Uterus (tissue), 4 donors: ENCODE data around the gene ADIPOR2. TPM values are rescaled to one million over a fixed set of nuclear protein-coding genes. Genes with fewer than 3 reads are reported as not detected.
"Not testable (repeated sequence)": the region's sequence is repeated elsewhere in the genome, so short reads cannot be mapped to it uniquely, and the experiment has no call there.

Experiments
- DNase-seq, 2 donors: peaks; one replicate each; pipeline ENCODE4 v3.0.0-alpha.2; 2019 to 2020
- H3K27ac ChIP-seq, 2 donors: fragments of 200-600 bp; sonication (generic); 1 replicate in 1 of 2; 2 replicates in 1 of 2; pipeline ENCODE4 v1.5.1; 2016 to 2018
- H3K27me3 ChIP-seq, 2 donors: fragments of 200-600 bp; sonication (generic); one replicate each; pipeline ENCODE4 v1.5.1; 2018 to 2019; ENCODE audit warnings: control low read depth in 1 of 2
- H3K36me3 ChIP-seq, 2 donors: fragments of 200-600 bp; sonication (generic); one replicate each; pipeline ENCODE4 v1.5.1; 2019; ENCODE audit warnings: control low read depth in 1 of 2
- H3K4me1 ChIP-seq, 2 donors: fragments of 200-600 bp; sonication (generic); one replicate each; pipeline ENCODE4 v1.5.1; 2018 to 2019; ENCODE audit warnings: control low read depth in 1 of 2
- H3K4me3 ChIP-seq, 2 donors: fragments of 200-600 bp; sonication (generic); 1 replicate in 1 of 2; 2 replicates in 1 of 2; pipeline ENCODE4 v1.5.1; 2018 to 2019; ENCODE audit warnings: mild to moderate bottlenecking in 1 of 2
- H3K9me3 ChIP-seq, 2 donors: fragments of 200-600 bp; sonication (generic); one replicate each; pipeline ENCODE4 v1.5.1; 2019; ENCODE audit warnings: control low read depth in 1 of 2
- POLR2A ChIP-seq, 2 donors: fragments of 450-650 bp; IDR thresholded peaks; one replicate each; pipeline ENCODE4 v1.6.1; 2016; ENCODE audit warnings: antibody characterized with exemption in 2 of 2, mild to moderate bottlenecking in 1 of 2, moderate library complexity in 1 of 2
- intact Hi-C: fragments of 100-400 bp; cut with DNase I; formaldehyde crosslinking; loops from one replicate; pipeline ENCODE4 v1.15.1; 2023; ENCODE audit warnings: low total_unique reads
- total RNA-seq, 4 donors: library from RNA; depleted of rRNA in 3 of 4; stranded (reverse); fragments of >200 nt in 3 of 4; gene quantifications; one replicate each; pipeline versions ENCODE4 v1.1.0 to v1.2.4, GENCODE V29; 2014 to 2023
- TF ChIP-seq, protein P1 (sequence below), 4 experiments: fragments of 200-600 bp in 2 of 4; fragments of 450-650 bp in 2 of 4; sonication (generic) in 2 of 4; IDR thresholded peaks; one replicate each; pipeline ENCODE4 v1.5.1; 2016 to 2019; ENCODE audit warnings: antibody characterized with exemption in 4 of 4, mild to moderate bottlenecking in 2 of 4, moderate library complexity in 1 of 4
- donor health status: DM: yes; HTN: yes; CAD: no.

ADIPOR2 gene
- total RNA-seq, 4 donors from 2014 or later: 30.3 to 71.2 (median 42.3) TPM

DNA sequence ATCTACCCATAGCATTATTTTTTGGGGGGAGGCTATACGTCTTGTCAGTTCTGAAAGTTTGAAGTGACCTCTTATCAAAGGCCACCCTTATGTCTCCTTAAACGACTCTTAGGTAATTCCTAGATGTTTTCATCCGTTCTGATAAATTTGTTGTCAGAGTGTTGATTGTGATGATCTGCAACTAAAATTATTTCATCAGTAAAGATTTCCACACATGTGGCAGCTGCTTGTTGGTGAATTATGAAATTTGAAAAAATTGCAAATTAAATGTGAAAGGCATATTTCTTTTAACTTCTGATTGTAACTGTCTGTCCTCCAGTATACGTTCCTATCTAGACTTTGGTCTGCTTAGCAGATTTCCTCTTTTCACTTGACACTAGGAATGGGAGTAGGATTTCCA, 1.4 kb downstream of the ADIPOR2 start:
- Histone ChIP-seq H3K9me3 (no peaks in the 10 kb centered on the region), H3K4me1 (no peaks in the 10 kb centered on the region), H3K27me3 (no peaks in the 10 kb centered on the region), H3K27ac (peak overlapping the region in 1 of 2 donors; percentile 96), H3K36me3 (no peaks in the 10 kb centered on the region), H3K4me3 (no peak overlapping the region)
- TF ChIP-seq, protein P1, sequence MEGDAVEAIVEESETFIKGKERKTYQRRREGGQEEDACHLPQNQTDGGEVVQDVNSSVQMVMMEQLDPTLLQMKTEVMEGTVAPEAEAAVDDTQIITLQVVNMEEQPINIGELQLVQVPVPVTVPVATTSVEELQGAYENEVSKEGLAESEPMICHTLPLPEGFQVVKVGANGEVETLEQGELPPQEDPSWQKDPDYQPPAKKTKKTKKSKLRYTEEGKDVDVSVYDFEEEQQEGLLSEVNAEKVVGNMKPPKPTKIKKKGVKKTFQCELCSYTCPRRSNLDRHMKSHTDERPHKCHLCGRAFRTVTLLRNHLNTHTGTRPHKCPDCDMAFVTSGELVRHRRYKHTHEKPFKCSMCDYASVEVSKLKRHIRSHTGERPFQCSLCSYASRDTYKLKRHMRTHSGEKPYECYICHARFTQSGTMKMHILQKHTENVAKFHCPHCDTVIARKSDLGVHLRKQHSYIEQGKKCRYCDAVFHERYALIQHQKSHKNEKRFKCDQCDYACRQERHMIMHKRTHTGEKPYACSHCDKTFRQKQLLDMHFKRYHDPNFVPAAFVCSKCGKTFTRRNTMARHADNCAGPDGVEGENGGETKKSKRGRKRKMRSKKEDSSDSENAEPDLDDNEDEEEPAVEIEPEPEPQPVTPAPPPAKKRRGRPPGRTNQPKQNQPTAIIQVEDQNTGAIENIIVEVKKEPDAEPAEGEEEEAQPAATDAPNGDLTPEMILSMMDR (IDR thresholded peaks at IDR 0.05): no peak
- TF ChIP-seq POLR2A (IDR thresholded peaks at IDR 0.05): no peak
- intact Hi-C loops: no loop called here
- DNase-seq: no peak

DNA sequence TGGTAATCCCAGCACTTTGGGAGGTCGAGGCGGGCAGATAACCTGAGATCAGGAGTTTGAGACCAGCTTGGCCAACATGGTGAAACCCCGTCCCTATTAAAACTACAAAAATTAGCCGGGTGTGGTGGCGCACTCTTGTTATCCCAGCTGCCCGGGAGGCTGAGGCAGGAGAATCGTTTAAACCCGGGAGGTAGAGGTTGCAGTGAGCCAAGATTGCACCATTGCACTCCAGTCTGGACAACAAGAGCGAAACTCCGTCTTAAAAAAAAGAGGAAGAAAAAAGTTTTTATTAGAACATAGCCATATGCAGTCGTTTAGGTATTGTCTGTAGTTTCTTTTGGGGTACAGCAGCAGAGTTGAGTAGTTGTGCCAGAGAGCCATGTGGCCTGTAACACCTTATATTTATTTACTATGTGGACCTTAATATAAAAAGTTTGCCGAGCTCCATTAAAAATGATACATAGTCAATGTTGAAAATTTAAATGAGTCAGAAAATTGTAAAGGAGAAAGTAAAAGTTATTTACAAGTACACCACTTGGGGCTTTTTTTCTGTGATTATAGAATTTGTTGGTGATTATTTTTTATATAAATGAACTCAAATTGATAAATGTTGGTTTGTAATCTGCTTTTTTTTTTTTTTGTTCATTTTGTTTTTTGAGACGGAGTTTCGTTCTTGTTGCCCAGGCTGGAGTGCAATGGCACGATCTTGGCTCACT, 2.2 kb downstream of the ADIPOR2 start:
- Histone ChIP-seq H3K4me3 (no peak overlapping the region), H3K4me1 (no peaks in the 10 kb centered on the region), H3K36me3 (no peaks in the 10 kb centered on the region), H3K9me3 (no peaks in the 10 kb centered on the region), H3K27ac (no peak overlapping the region), H3K27me3 (no peaks in the 10 kb centered on the region)
- no peak for DNase-seq
- intact Hi-C loops: no loop called here
- no peak for TF ChIP-seq POLR2A (IDR thresholded peaks at IDR 0.05)
- TF ChIP-seq, protein P1 (IDR thresholded peaks at IDR 0.05): no peak

DNA sequence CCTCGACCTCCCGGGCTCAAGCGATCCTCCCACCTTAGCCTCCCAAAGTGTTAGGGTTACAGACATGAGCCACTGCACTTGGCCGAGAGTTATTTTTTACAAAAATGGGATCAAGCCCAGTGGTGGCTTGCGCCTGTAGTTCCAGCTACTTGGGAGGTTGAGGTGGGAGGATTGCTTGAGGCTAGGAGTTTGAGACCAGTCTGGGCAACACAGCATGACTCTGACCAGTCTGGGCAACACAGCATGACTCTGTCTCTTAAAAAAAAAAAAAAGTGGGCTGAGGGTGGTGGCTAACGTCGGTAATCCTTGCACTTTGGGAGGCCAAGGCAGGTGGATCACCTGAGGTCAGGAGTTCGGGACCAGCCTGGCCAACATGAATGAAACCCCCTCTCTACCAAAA, 4.2 kb downstream of the ADIPOR2 start:
- intact Hi-C loops, H3K4me3 ChIP-seq, DNase-seq, H3K36me3 ChIP-seq, H3K27ac ChIP-seq, H3K27me3 ChIP-seq, H3K9me3 ChIP-seq, H3K4me1 ChIP-seq: not testable (repeated sequence)

DNA sequence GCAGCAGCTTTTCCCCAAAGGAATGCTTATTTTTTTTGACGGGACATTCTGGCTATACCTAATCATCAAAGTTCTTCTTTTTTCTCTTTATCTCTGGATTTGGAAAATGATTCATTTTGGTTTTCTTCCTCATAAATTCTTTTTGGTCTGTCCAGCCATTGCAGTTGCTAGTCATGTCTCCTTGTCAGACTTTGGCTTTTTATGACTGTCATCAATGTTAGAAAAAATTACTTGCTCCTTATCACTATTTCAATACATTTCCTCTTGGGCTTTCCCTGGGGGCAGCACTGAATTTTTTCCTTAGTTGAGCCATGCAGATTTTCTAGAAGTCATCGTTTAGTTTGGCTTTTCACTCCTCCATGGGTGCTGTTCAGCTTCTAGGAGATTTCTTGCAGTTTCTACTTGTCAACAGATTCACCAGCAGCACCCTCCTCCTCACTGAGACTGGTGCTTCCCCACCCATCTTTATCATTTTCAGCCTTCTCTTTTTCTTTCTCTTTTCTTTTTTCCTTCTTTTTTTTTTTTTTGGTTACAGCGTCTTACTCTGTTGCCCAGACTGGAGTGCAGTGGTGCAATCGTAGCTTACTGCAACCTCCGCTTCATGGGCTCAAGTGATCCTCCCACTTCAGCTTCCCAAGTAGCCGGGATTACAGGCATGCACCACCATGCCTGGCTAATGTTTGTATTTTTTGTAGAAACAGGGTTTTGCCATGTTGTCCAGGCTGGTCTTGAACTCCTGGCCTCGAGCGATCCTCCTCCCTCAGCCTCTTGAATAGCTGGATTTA, 5.2 kb downstream of the ADIPOR2 start:
- intact Hi-C loops: no loop called here
- TF ChIP-seq, protein P1 (IDR thresholded peaks at IDR 0.05): no peak
- TF ChIP-seq POLR2A (IDR thresholded peaks at IDR 0.05): no peak
- Histone ChIP-seq H3K4me3 (no peak overlapping the region), H3K27me3 (no peaks in the 10 kb centered on the region), H3K27ac (no peak overlapping the region), H3K4me1 (no peaks in the 10 kb centered on the region), H3K36me3 (no peaks in the 10 kb centered on the region), H3K9me3 (no peaks in the 10 kb centered on the region)
- no peak for DNase-seq

DNA sequence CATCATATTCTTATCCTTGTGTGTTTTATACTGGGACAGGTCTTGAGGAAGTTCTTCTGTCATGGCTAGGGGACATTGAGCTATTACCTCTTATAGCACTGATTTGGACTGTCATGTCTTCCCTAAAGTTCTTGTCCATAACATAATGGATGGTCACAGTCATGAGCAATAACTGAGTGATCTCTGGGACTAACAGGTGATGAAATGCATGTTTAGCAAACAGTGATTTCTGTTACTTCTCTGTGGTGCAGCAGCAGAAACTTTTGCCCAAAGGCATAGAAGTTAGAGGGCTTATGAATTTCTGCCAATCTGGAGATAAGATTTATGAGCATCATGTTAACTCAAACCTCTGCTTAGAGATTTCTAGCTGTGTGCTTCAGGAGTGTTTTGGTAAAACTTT, 5.9 kb downstream of the ADIPOR2 start:
- Histone ChIP-seq H3K4me1 (no peaks in the 10 kb centered on the region), H3K4me3 (no peak overlapping the region), H3K36me3 (no peaks in the 10 kb centered on the region), H3K27me3 (no peaks in the 10 kb centered on the region), H3K27ac (no peak overlapping the region), H3K9me3 (no peaks in the 10 kb centered on the region)
- TF ChIP-seq, protein P1 (IDR thresholded peaks at IDR 0.05): no peak
- no peak for TF ChIP-seq POLR2A (IDR thresholded peaks at IDR 0.05)
- DNase-seq: no peak
- intact Hi-C loops: no loop called here
